ENCODE measurements around the gene TMEM245.
"Not testable (repeated sequence)": the region's sequence is repeated elsewhere in the genome, so short reads cannot be mapped to it uniquely, and the experiment has no call there.

TMEM245 gene

GRCh38 chr9:109132567-109133021 is 12.8 kb upstream of the TMEM245 start:
- no peak for DNase-seq (ENCODE audit: low read depth in 2 of 2)

GRCh38 chr9:109129470-109130197 is 9.9 kb upstream of the TMEM245 start:
- no peak for DNase-seq (ENCODE audit: low read depth in 2 of 2)

- not testable (repeated sequence) for DNase-seq (ENCODE audit: low read depth in 2 of 2)
Observed at GRCh38 chr9:109126671-109127070, 6.9 kb upstream of the TMEM245 start.

GRCh38 chr9:109124121-109124520 is 4.4 kb upstream of the TMEM245 start:
- no peak for DNase-seq (ENCODE audit: low read depth in 2 of 2)

GRCh38 chr9:109122726-109123621 is 3.2 kb upstream of the TMEM245 start:
- no peak for DNase-seq (ENCODE audit: low read depth in 2 of 2)

- DNase-seq (ENCODE audit: low read depth in 2 of 2): no peak
Observed at GRCh38 chr9:109121232-109121796, 1.6 kb upstream of the TMEM245 start.

GRCh38 chr9:109120204-109120789 is 550 bp upstream of the TMEM245 start:
- no peak for DNase-seq (ENCODE audit: low read depth in 2 of 2)

- DNase-seq (ENCODE audit: low read depth in 2 of 2): no peak
Observed at GRCh38 chr9:109118808-109119438, 824 bp downstream of the TMEM245 start.

GRCh38 chr9:109117856-109118807 is 1.6 kb downstream of the TMEM245 start:
- DNase-seq (ENCODE audit: low read depth in 2 of 2): peak in 1 of 2 donors; percentile 32

GRCh38 chr9:109115931-109116526 is 3.7 kb downstream of the TMEM245 start:
- DNase-seq (ENCODE audit: low read depth in 2 of 2): no peak

GRCh38 chr9:109114670-109115069 is 5.1 kb downstream of the TMEM245 start:
- no peak for DNase-seq (ENCODE audit: low read depth in 2 of 2)

- no peak for DNase-seq (ENCODE audit: low read depth in 2 of 2)
Observed at GRCh38 chr9:109113892-109114609, 5.7 kb downstream of the TMEM245 start.

- DNase-seq (ENCODE audit: low read depth in 2 of 2): no peak
Observed at GRCh38 chr9:109113254-109113653, 6.5 kb downstream of the TMEM245 start.

- DNase-seq (ENCODE audit: low read depth in 2 of 2): no peak
Observed at GRCh38 chr9:109110329-109111021, 9.3 kb downstream of the TMEM245 start.

- no peak for DNase-seq (ENCODE audit: low read depth in 2 of 2)
Observed at GRCh38 chr9:109109967-109110328, 9.8 kb downstream of the TMEM245 start.

- no peak for DNase-seq (ENCODE audit: low read depth in 2 of 2)
Observed at GRCh38 chr9:109108318-109108717, 11.4 kb downstream of the TMEM245 start.

GRCh38 chr9:109107402-109108240 is 12.1 kb downstream of the TMEM245 start:
- no peak for DNase-seq (ENCODE audit: low read depth in 2 of 2)

GRCh38 chr9:109101810-109102209 is 17.9 kb downstream of the TMEM245 start:
- no peak for DNase-seq (ENCODE audit: low read depth in 2 of 2)

All from stimulated activated CD4-positive, alpha-beta T cell treated with anti-CD3 and anti-CD28 coated beads, Interleukin-4, amount 100 ng/mL, for 48 hours (primary cell).